ENCODE data around the gene ARL3.

DNA sequence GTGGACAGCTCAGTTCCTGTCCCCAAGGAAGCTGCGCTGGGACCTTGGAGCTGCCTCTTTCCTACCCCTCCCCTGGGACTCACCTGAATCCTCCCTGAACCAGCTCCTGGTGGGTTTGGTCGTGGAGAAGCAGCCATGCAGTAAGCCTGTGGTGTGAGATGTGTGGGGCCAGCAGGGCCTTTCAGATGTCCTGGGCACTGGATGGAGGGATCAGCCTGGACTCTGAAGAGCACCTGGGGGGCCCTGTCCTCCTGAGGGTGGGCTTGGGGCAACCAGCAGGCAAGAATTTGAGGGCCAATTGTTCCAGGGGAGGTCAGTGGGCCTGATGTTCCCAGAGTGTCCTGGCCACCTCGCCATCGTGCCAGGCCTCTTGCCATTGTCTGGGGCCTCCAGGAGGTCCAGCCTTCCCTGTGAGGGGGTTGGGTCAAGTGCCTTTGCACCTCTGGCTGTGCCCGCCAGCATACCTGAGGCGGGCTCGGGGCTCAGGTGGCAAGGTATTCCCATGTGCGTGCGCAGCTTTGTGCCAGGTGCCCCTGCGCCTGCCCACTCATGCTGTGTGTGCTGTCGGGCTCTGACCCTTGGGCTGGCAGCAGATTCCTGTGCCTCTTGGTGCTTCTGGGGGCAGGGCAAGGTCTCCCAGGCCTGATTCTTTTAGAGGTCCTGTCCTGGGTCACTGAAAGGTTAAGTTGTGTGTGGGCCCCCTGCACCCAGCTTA, 62.6 kb downstream of the ARL3 start:
- TF ChIP-seq POLR2A (IDR thresholded peaks at IDR 0.05), result no peak
- TF ChIP-seq, protein P1, sequence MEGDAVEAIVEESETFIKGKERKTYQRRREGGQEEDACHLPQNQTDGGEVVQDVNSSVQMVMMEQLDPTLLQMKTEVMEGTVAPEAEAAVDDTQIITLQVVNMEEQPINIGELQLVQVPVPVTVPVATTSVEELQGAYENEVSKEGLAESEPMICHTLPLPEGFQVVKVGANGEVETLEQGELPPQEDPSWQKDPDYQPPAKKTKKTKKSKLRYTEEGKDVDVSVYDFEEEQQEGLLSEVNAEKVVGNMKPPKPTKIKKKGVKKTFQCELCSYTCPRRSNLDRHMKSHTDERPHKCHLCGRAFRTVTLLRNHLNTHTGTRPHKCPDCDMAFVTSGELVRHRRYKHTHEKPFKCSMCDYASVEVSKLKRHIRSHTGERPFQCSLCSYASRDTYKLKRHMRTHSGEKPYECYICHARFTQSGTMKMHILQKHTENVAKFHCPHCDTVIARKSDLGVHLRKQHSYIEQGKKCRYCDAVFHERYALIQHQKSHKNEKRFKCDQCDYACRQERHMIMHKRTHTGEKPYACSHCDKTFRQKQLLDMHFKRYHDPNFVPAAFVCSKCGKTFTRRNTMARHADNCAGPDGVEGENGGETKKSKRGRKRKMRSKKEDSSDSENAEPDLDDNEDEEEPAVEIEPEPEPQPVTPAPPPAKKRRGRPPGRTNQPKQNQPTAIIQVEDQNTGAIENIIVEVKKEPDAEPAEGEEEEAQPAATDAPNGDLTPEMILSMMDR (IDR thresholded peaks at IDR 0.05), result no peak
- no peak for TF ChIP-seq EP300 (IDR thresholded peaks at IDR 0.05)
